Endothelial cell of umbilical vein (primary cell): Measurements from ENCODE around the gene ALX3.

ENCODE experiments used
- CTCF ChIP-seq, 2 donors: IDR thresholded peaks; 1 replicate in 1 of 2; 2 replicates in 1 of 2; pipeline ENCODE4 v1.5.1; 2011; ENCODE audit warnings: low read length in 2 of 2, mild to moderate bottlenecking in 2 of 2, moderate library complexity in 2 of 2, control low read depth in 1 of 2, inconsistent platforms in 1 of 2, low read depth in 1 of 2; ENCODE audit not compliant: insufficient read depth in 1 of 2; ENCODE audit errors: extremely low read depth in 1 of 2
- JUN ChIP-seq: IDR thresholded peaks from 2 replicates; pipeline ENCODE4 v1.6.1; 2011; ENCODE audit warnings: borderline replicate concordance, low read depth; ENCODE audit not compliant: insufficient read length, insufficient read depth
- POLR2A ChIP-seq: IDR thresholded peaks from 2 replicates; pipeline ENCODE4 v1.6.1; 2012; ENCODE audit warnings: low read depth, mild to moderate bottlenecking, control low read depth, low read length

- TF ChIP-seq JUN (no peak), CTCF (IDR thresholded peaks at IDR 0.05; ENCODE audit: extremely low read depth in 1 of 2, insufficient read depth in 1 of 2, low read depth in 1 of 2, low read length in 2 of 2) (no peak), POLR2A (no peak)
These were observed 9.1 kb downstream of the ALX3 start for GRCh38 chr1:110061341-110061740.
